HG03025 (cell line): Measurements from ENCODE around the gene PTPN14.
A peak's percentile ranks its signal among the peaks of the same experiment; 100 is the strongest.

Experiments used
- ATAC-seq: cut with Tn5 transposase; IDR thresholded peaks from one replicate; pipeline ENCODE4 v1.9.1; 2021; ENCODE audit warnings: mild to moderate bottlenecking, moderate library complexity; ENCODE audit not compliant: unreplicated experiment, low FRiP score

Gene PTPN14

GRCh38 chr1:214321705-214322453 is 229.5 kb downstream of the PTPN14 start:
- ATAC-seq, result peak; percentile 68

GRCh38 chr1:214319938-214320337 is 231.5 kb downstream of the PTPN14 start:
- ATAC-seq, result no peak

GRCh38 chr1:214318956-214319736 is 232.3 kb downstream of the PTPN14 start:
- ATAC-seq, result no peak

- ATAC-seq, result no peak
These were observed 233.0 kb downstream of the PTPN14 start for GRCh38 chr1:214318356-214318755.

GRCh38 chr1:214317734-214318133 is 233.7 kb downstream of the PTPN14 start:
- ATAC-seq, result no peak

GRCh38 chr1:214317300-214317699 is 234.1 kb downstream of the PTPN14 start:
- no peak for ATAC-seq

GRCh38 chr1:214316593-214316992 is 234.8 kb downstream of the PTPN14 start:
- no peak for ATAC-seq

- no peak for ATAC-seq
These were observed 237.1 kb downstream of the PTPN14 start for GRCh38 chr1:214314178-214314843.

- ATAC-seq, result no peak
These were observed 238.8 kb downstream of the PTPN14 start for GRCh38 chr1:214312530-214313051.

GRCh38 chr1:214310777-214311690 is 240.4 kb downstream of the PTPN14 start:
- ATAC-seq, result no peak

- no peak for ATAC-seq
These were observed 241.4 kb downstream of the PTPN14 start for GRCh38 chr1:214310010-214310409.

- ATAC-seq, result no peak
These were observed 245.1 kb downstream of the PTPN14 start for GRCh38 chr1:214306269-214306668.

- ATAC-seq, result no peak
These were observed 246.1 kb downstream of the PTPN14 start for GRCh38 chr1:214305164-214305751.

GRCh38 chr1:214303141-214303930 is 248.1 kb downstream of the PTPN14 start:
- ATAC-seq, result no peak

- ATAC-seq, result no peak
These were observed 249.9 kb downstream of the PTPN14 start for GRCh38 chr1:214301526-214301925.

GRCh38 chr1:214300149-214300780 is 251.1 kb downstream of the PTPN14 start:
- ATAC-seq, result no peak
